ENCODE measurements around the gene PCBP4. TPM values are rescaled to one million over a fixed set of nuclear protein-coding genes. Genes with fewer than 3 reads are reported as not detected.
"Not testable (repeated sequence)": the region's sequence is repeated elsewhere in the genome, so short reads cannot be mapped to it uniquely, and the experiment has no call there.

PCBP4 gene
- total and polyA plus RNA-seq, 2 experiments from 2014 or later: 40.4 to 71.2 TPM

DNA sequence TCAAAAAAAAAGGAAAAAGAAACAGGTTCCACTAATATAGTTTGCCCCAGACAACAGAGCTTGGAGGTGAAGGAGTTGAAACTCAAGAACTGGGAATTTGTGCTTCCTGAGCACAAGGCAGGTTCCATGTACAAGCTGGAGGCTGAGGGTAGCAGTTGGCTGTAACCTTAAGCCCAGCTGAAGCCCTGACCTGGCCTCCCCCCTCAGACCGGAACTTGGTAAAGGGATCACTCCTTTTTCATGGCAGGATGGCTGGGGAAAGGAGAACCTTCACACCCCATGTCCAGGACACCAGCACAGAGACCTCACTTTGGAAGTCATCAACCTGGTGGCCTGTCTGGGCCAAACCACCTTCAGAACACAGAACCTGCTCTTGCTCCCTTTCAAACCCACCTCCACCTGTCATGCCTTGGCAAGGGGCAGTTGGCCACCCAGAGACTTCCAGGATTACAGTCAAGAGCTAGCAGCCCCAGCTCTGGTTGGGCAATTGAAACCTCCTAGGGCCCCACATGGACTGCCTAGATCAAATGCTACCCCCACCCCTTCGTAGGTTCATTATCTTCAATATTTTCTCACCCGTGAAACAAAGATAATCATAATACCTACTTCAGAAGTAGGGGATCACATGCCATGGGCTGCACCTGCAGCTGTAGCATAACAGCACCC lies 24.9 kb upstream of the PCBP4 start:
- WGBS, 2 experiments (ENCODE audit: low coverage in 1 of 2, low lambda C conversion rate in 2 of 2, missing lambda C conversion rate in 2 of 2): 95% methylated on average over 3 of the region's 3 CpGs

DNA sequence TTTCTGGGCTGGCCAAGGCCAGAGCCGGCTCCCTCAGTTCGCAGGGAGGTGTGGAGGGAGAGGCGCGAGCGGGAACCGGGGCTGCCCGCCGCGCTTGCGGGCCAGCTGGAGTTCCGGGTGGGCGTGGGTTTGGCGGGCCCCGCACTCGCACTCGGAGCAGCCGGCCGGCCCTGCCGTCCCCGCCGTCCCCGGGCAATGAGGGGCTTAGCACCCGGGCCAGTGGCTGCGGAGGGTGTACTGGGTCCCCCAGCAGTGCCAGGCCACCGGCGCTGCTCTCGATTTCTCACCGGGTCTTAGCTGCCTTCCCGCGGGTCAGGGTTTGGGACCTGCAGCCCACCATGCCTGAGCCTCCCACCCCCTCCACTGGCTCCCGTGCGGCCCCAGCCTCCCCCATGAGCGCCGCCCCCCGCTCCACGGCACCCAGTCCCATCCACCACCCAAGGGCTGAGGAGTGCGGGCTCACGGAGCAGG lies 23.3 kb upstream of the PCBP4 start:
- H3K27ac ChIP-seq; DNase-seq; H3K4me2 ChIP-seq (ENCODE audit: unreplicated experiment); H3K9me2 ChIP-seq (ENCODE audit: insufficient read depth); H3K27me3 ChIP-seq (replicated peaks; ENCODE audit: insufficient read depth); H3K9ac ChIP-seq; H3K9me3 ChIP-seq (ENCODE audit: low read depth); in situ Hi-C loops (cut with MboI); H2AFZ ChIP-seq; H3K4me3 ChIP-seq; H3K4me1 ChIP-seq (ENCODE audit: insufficient read depth); H4K20me1 ChIP-seq (ENCODE audit: insufficient read depth): not testable (repeated sequence)
- Histone ChIP-seq H3K36me3 (ENCODE audit: low read depth) (peaks cover 23% of the 10 kb centered on the region; the same call in 1 of the 2 replicates), H3F3A (ENCODE audit: insufficient read depth) (peaks cover 32% of the 10 kb centered on the region), H3K79me2 (ENCODE audit: insufficient read depth) (peaks cover 40% of the 10 kb centered on the region)
- 85 to 90% methylated on average over 10 to 34 of the region's 38 CpGs for WGBS, 2 experiments (ENCODE audit: low coverage in 1 of 2, low lambda C conversion rate in 2 of 2, missing lambda C conversion rate in 2 of 2)

More for the DNA sequence above, 24.9 kb upstream of the PCBP4 start:
- TF ChIP-seq EZH2 (IDR thresholded peaks at IDR 0.05; ENCODE audit: insufficient read depth, poor library complexity, severe bottlenecking) (no peak), EZH2phosphoT487 (IDR thresholded peaks at IDR 0.05; ENCODE audit: insufficient read depth, low read depth) (no peak)
- no peak for DNase-seq
- peaks cover 3% of the 10 kb centered on the region; the same call in 1 of the 2 replicates for H4K20me1 ChIP-seq (ENCODE audit: insufficient read depth)
- H2AFZ ChIP-seq: no peak overlapping the region
- H3F3A ChIP-seq (ENCODE audit: insufficient read depth): peaks cover 32% of the 10 kb centered on the region
- H3K27ac ChIP-seq: no peak overlapping the region
- no peaks in the 10 kb centered on the region for H3K9me3 ChIP-seq (ENCODE audit: low read depth)
- H3K9ac ChIP-seq: peak overlapping the region; percentile 55
- H3K9me2 ChIP-seq (ENCODE audit: insufficient read depth): no peaks in the 10 kb centered on the region
- no peaks in the 10 kb centered on the region for H3K27me3 ChIP-seq (replicated peaks; ENCODE audit: insufficient read depth)
- H3K36me3 ChIP-seq (ENCODE audit: low read depth): peaks cover 23% of the 10 kb centered on the region; the same call in 1 of the 2 replicates
- peaks cover 42% of the 10 kb centered on the region for H3K79me2 ChIP-seq (ENCODE audit: insufficient read depth)
- in situ Hi-C loops (cut with MboI): no loop called here
- H3K4me2 ChIP-seq (ENCODE audit: unreplicated experiment): no peak overlapping the region
- H3K4me1 ChIP-seq (ENCODE audit: insufficient read depth): peaks cover 8% of the 10 kb centered on the region
- no peak overlapping the region for H3K4me3 ChIP-seq

DNA sequence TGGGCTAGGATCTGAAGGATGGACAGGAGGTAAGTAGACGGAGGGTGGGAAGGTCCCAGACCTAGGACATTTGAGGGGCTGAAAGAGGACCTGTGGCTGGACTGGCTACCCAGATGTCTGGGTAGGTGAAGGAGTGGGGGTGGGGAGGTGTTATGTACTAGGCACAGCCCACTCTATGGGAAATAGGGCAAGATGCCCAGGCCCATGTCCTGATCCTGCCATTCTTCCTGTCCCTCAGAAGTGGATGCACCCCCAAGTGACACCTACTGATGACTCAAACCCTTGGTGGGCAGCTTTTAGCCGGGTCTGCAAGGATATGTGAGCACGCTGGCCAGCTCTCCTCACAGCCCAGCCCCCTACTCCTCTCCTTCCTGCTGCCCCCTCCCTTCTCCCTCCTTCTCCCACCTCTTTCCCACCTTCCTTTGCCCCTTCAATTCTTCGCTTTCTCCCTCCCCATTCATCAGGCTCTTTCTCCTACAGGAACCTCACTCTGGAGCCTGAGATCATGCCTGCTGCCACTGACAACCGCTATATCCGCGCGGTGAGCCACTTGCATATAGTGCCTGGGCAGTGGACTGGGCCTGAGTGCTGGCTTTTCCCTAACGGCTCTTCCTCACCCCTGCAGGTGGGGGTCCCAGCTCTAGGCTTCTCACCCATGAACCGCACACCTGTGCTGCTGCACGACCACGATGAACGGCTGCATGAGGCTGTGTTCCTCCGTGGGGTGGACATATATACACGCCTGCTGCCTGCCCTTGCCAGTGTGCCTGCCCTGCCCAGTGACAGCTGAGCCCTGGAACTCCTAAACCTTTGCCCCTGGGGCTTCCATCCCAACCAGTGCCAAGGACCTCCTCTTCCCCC lies 21.3 kb upstream of the PCBP4 start:
- Histone ChIP-seq H3K9me3 (ENCODE audit: low read depth) (no peaks in the 10 kb centered on the region), H2AFZ (no peak overlapping the region), H4K20me1 (ENCODE audit: insufficient read depth) (no peaks in the 10 kb centered on the region), H3K4me3 (no peak overlapping the region), H3K4me2 (ENCODE audit: unreplicated experiment) (no peak overlapping the region), H3K27ac (no peak overlapping the region), H3K79me2 (ENCODE audit: insufficient read depth) (peaks cover 37% of the 10 kb centered on the region), H3K9me2 (ENCODE audit: insufficient read depth) (no peaks in the 10 kb centered on the region), H3F3A (ENCODE audit: insufficient read depth) (peaks cover 23% of the 10 kb centered on the region), H3K27me3 (replicated peaks; ENCODE audit: insufficient read depth) (no peaks in the 10 kb centered on the region), H3K36me3 (ENCODE audit: low read depth) (peaks cover 10% of the 10 kb centered on the region; the same call in 1 of the 2 replicates), H3K9ac (no peak overlapping the region), H3K4me1 (ENCODE audit: insufficient read depth) (peaks cover 10% of the 10 kb centered on the region)
- in situ Hi-C loops (cut with MboI): no loop called here
- DNase-seq: no peak
- no peak for TF ChIP-seq EZH2phosphoT487 (IDR thresholded peaks at IDR 0.05; ENCODE audit: insufficient read depth, low read depth)
- no peak for TF ChIP-seq EZH2 (IDR thresholded peaks at IDR 0.05; ENCODE audit: insufficient read depth, poor library complexity, severe bottlenecking)
- WGBS, 2 experiments (ENCODE audit: low coverage in 1 of 2, low lambda C conversion rate in 2 of 2, missing lambda C conversion rate in 2 of 2): 84 to 85% methylated on average over 14 to 15 of the region's 15 CpGs

DNA sequence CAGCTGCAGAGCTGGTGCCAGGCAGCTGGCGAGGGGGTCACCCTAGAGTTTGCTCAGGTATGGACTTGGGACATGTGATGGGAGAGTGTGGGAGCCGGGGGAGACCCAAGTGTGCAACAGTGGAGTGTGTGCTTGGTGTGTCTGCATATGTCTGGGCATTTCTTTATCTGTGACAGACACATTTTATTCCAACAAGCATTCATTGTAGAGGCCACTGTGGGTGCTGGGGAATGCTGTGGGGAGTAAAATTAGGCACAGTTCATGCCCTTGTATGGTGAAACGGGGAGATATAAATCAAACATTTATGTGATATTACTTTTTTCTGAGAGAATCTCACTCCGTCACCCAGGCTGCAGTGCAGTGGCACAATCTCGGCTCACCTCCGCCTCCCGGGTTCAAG lies 20.3 kb upstream of the PCBP4 start:
- H4K20me1 ChIP-seq (ENCODE audit: insufficient read depth): no peaks in the 10 kb centered on the region
- WGBS, 2 experiments (ENCODE audit: low coverage in 1 of 2, low lambda C conversion rate in 2 of 2, missing lambda C conversion rate in 2 of 2): 84 to 93% methylated on average over 7 of the region's 7 CpGs
- in situ Hi-C loops (cut with MboI): no loop called here

More for the DNA sequence above, 20.3 kb upstream of the PCBP4 start:
- peaks cover 29% of the 10 kb centered on the region for H3K79me2 ChIP-seq (ENCODE audit: insufficient read depth)
- no peak overlapping the region for H3K9ac ChIP-seq
- H3K36me3 ChIP-seq (ENCODE audit: low read depth): 0 out of 2 replicates have a peak, but pooled peaks cover 7% of the 10 kb centered on the region
- H3K4me2 ChIP-seq (ENCODE audit: unreplicated experiment): no peak overlapping the region
- DNase-seq: no peak
- no peaks in the 10 kb centered on the region for H3K27me3 ChIP-seq (replicated peaks; ENCODE audit: insufficient read depth)
- no peak overlapping the region for H3K4me3 ChIP-seq
- H3F3A ChIP-seq (ENCODE audit: insufficient read depth): peaks cover 22% of the 10 kb centered on the region
- H3K4me1 ChIP-seq (ENCODE audit: insufficient read depth): peaks cover 11% of the 10 kb centered on the region
- no peaks in the 10 kb centered on the region for H3K9me3 ChIP-seq (ENCODE audit: low read depth)
- TF ChIP-seq EZH2 (IDR thresholded peaks at IDR 0.05; ENCODE audit: insufficient read depth, poor library complexity, severe bottlenecking) (no peak), EZH2phosphoT487 (IDR thresholded peaks at IDR 0.05; ENCODE audit: insufficient read depth, low read depth) (no peak)
- H3K27ac ChIP-seq: no peak overlapping the region
- no peaks in the 10 kb centered on the region for H3K9me2 ChIP-seq (ENCODE audit: insufficient read depth)
- no peak overlapping the region for H2AFZ ChIP-seq

Data from GM23248 (cell line).